Lower leg skin (tissue), 4 donors: ENCODE measurements around the gene COL27A1. TPM values are rescaled to one million over a fixed set of nuclear protein-coding genes. Genes with fewer than 3 reads are reported as not detected.

Source experiments
- DNase-seq, 2 donors: peaks; one replicate each; pipeline ENCODE4 v3.0.0-alpha.2; 2019; ENCODE audit warnings: low spot score in 2 of 2
- H3K4me3 ChIP-seq: fragments of 200-600 bp; sonication (generic); 2 replicates; pipeline ENCODE4 v1.5.1; 2017; ENCODE audit warnings: mild to moderate bottlenecking, low read depth; ENCODE audit not compliant: poor library complexity, severe bottlenecking
- POLR2A ChIP-seq, 2 donors: fragments of 450-650 bp; IDR thresholded peaks; one replicate each; pipeline ENCODE4 v1.6.1; 2016 to 2017; ENCODE audit warnings: antibody characterized with exemption in 2 of 2, mild to moderate bottlenecking in 1 of 2, moderate library complexity in 1 of 2
- WGBS, 2 donors: methylation state at CpG; one replicate each; pipeline ENCODE4 v1.1.5; 2018; 5-methylcytosine and 5-hydroxymethylcytosine counted together
- intact Hi-C: fragments of 100-400 bp; cut with DNase I; formaldehyde crosslinking; loops from one replicate; pipeline ENCODE4 v1.15.0; 2023; ENCODE audit warnings: low total_unique reads
- total RNA-seq, 4 donors: library from RNA; depleted of rRNA; stranded (reverse); fragments of >200 nt; gene quantifications; one replicate each; pipeline ENCODE4 v1.1.0, GENCODE V29; 2016
- TF ChIP-seq, protein P1 (sequence below), 3 donors: fragments of 450-650 bp; IDR thresholded peaks; one replicate each; pipeline ENCODE4 v1.5.1; 2016; ENCODE audit warnings: antibody characterized with exemption in 3 of 3, mild to moderate bottlenecking in 3 of 3, moderate library complexity in 2 of 3

Gene COL27A1
- total RNA-seq, 4 donors from 2014 or later: 9.4 to 16.1 (median 12.3) TPM

DNA sequence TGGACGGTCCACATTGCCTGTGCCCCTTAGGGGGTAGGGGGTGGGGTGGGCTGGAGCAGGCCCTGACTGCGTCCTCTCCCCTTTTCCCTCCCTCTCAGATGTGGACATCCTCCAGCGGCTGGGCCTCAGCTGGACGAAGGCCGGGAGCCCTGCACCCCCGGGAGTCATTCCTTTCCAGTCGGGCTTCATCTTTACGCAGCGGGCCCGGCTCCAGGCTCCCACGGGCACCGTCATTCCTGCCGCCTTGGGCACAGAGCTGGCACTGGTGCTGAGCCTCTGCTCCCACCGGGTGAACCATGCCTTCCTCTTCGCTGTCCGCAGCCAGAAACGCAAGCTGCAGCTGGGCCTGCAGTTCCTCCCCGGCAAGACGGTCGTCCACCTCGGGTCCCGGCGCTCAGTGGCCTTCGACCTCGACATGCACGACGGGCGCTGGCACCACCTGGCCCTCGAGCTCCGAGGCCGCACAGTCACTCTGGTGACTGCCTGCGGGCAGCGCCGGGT lies 12.3 kb downstream of the COL27A1 start:
- DNase-seq: no peak
- no peak for TF ChIP-seq POLR2A (IDR thresholded peaks at IDR 0.05)
- TF ChIP-seq, protein P1, sequence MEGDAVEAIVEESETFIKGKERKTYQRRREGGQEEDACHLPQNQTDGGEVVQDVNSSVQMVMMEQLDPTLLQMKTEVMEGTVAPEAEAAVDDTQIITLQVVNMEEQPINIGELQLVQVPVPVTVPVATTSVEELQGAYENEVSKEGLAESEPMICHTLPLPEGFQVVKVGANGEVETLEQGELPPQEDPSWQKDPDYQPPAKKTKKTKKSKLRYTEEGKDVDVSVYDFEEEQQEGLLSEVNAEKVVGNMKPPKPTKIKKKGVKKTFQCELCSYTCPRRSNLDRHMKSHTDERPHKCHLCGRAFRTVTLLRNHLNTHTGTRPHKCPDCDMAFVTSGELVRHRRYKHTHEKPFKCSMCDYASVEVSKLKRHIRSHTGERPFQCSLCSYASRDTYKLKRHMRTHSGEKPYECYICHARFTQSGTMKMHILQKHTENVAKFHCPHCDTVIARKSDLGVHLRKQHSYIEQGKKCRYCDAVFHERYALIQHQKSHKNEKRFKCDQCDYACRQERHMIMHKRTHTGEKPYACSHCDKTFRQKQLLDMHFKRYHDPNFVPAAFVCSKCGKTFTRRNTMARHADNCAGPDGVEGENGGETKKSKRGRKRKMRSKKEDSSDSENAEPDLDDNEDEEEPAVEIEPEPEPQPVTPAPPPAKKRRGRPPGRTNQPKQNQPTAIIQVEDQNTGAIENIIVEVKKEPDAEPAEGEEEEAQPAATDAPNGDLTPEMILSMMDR (IDR thresholded peaks at IDR 0.05): no peak
- H3K4me3 ChIP-seq: no peak overlapping the region
- WGBS, 2 donors: 80 to 84% methylated on average over 34 of the region's 34 CpGs
- intact Hi-C loops: no loop called here

DNA sequence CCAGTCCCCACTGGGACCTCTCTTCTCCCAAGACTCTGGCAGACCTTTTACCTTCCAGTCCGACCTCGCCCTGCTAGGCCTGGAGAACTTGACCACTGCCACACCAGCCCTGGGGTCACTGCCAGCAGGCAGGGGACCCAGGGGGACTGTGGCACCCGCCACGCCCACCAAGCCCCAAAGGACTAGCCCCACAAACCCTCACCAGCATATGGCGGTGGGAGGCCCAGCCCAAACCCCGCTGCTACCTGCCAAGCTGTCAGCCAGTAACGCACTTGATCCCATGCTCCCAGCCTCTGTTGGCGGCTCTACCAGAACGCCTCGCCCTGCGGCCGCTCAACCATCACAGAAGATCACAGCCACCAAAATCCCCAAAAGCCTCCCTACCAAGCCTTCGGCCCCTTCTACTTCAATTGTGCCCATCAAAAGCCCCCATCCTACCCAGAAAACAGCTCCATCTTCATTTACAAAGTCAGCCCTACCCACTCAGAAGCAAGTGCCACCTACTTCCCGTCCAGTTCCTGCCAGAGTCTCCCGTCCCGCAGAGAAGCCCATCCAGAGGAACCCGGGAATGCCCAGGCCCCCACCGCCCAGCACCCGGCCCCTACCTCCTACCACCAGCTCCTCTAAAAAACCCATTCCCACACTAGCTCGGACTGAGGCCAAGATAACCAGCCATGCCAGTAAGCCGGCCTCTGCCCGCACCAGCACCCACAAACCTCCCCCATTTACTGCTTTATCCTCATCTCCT lies 13.1 kb downstream of the COL27A1 start:
- WGBS, 2 donors: 88 to 91% methylated on average over 20 to 22 of the region's 22 CpGs
- no peak for DNase-seq
- TF ChIP-seq, protein P1 (IDR thresholded peaks at IDR 0.05): no peak
- TF ChIP-seq POLR2A (IDR thresholded peaks at IDR 0.05): no peak
- H3K4me3 ChIP-seq: no peak overlapping the region
- intact Hi-C loops: no loop called here

DNA sequence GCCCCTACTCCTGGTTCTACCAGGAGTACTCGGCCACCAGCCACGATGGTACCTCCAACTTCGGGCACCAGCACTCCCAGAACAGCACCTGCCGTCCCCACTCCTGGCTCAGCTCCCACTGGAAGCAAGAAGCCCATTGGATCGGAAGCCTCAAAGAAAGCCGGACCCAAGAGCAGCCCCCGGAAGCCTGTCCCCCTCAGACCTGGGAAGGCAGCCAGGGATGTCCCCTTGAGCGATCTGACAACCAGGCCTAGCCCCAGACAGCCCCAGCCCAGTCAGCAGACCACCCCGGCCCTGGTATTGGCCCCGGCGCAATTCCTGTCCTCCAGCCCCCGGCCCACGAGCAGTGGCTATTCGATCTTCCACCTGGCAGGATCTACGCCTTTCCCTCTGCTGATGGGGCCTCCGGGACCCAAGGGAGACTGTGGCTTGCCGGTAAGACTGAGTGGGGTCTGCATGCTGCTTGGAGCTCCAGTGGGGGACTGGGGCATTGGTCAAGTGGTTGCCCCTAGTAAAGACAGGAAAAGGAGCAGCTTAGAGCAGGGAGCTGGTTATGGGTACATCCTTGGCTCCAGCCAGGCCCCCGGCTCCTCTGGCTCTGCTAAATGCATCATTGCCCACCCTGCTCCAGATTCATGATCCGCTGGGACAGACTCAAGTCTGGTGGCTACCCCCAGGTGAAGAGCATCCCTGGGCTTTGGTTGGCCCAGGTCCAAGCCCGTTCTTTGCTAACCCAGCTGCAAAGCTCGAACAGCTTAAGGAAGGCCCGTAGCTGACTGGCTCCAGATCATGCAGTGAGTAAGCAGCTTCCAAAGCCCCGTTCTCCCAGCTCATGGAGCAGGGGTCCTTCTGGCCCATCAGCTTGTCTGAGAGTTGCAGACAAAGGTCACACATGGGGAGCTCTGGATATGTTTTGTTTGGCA lies 14.0 kb downstream of the COL27A1 start:
- WGBS, 2 donors: 85 to 87% methylated on average over 23 of the region's 23 CpGs
- no peak for TF ChIP-seq POLR2A (IDR thresholded peaks at IDR 0.05)
- TF ChIP-seq, protein P1 (IDR thresholded peaks at IDR 0.05): no peak
- no peak overlapping the region for H3K4me3 ChIP-seq
- DNase-seq: no peak
- intact Hi-C loops: no loop called here

DNA sequence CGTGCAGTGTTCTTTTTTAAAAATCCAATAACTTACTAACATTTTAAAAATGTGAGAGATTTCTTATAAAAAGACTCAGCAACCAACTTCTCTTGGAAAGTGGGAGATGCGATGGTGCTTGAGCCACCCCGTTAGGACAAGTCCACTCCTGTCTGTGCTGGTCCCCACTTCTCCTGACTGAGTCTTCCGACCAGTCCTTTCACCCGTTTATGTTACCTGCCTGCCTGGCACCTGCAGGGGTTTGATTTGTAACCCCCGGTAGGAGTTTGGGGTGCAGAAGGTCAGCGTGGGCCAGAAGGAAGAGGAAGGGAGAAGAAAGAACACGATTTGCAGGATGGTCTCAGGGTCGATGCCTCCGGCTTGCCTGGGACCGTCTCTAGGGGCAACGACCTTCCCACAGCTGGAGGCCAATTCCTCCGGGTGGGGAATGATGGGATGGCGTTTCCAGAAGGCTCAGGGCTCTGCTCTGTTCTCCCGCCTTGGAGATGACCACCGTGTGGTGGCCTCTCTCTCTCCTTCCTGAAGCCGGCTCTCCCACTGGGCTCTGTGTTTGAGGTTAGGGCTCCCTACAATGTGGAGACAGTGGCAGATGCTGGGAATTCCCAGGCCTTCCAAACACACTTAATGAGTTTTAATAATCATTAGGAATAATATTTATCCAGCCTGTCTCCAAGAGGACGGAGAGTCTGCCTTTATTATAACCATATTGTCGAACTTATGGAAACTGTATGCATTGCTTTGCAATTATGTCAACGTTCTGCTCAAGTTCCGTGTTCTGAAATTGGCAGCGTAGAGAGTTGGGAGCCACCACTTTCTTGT lies 14.8 kb downstream of the COL27A1 start:
- no peak overlapping the region for H3K4me3 ChIP-seq
- intact Hi-C loops: loop anchor here (10.0 kb wide), 1 partner anchor 55 kb away; no protein-coding TSS in a partner anchor
- DNase-seq: no peak
- TF ChIP-seq POLR2A (IDR thresholded peaks at IDR 0.05): no peak
- TF ChIP-seq, protein P1 (IDR thresholded peaks at IDR 0.05): no peak
- WGBS, 2 donors: 75 to 78% methylated on average over 22 of the region's 22 CpGs

DNA sequence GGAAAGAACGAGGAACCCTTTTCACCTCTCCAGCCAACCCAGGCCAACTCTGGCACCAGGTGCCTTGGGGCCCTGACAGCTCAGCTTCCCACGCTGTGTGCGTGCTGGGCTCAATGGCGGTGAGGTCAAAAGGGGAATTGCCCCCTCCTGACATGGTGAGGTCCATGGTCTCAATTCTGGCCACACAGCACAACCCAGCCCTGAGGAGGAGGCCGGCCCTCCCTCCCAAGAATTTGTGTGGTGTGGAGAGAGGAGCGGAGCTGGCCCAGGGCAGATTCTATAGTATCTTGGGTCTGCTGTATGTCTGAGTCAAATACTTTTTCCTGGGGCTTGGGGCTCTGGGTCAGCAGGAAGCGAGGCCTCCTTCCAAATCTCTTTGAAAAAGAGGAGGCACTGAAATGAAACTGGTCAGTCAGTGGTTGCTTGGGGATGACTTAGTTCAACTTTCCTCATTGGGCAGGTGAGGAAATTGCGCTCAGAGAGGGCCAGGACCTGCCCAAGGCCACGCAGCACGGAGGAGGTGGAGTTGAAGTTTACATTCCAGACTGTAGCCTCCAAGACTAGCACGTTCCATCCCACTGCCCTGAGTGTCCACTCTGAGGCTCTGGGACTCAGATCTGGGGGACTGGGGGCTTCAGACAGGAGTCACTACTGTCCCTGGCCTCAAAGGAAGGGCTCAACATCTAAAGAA lies 15.6 kb downstream of the COL27A1 start:
- 87% methylated on average over 11 of the region's 11 CpGs for WGBS, 2 donors
- no peak for DNase-seq

More for the DNA sequence above, 15.6 kb downstream of the COL27A1 start:
- TF ChIP-seq, protein P1 (IDR thresholded peaks at IDR 0.05): no peak
- TF ChIP-seq POLR2A (IDR thresholded peaks at IDR 0.05): no peak
- intact Hi-C loops: loop anchor here (10.0 kb wide), 1 partner anchor 54 kb away; no protein-coding TSS in a partner anchor
- no peak overlapping the region for H3K4me3 ChIP-seq
